GM23338 (cell line): ENCODE results near the gene TOP2A. TPM values are rescaled to one million over a fixed set of nuclear protein-coding genes. Genes with fewer than 3 reads are reported as not detected.

Experiments
- ATAC-seq: fragments of 200-7000 bp; cut with Tn5 transposase; 3 replicates; pipeline ENCODE4 v1.9.1; 2020
- DNase-seq: peaks from one replicate; pipeline ENCODE4 v3.0.0-alpha.2; 2015; ENCODE audit warnings: low spot score
- H2AFZ ChIP-seq: fragments of 200-600 bp; sonication (generic); 2 replicates; pipeline ENCODE4 v1.8.0; 2016; ENCODE audit warnings: antibody characterized with exemption, mild to moderate bottlenecking, moderate library complexity
- H3F3A ChIP-seq: fragments of 200-600 bp; sonication (generic); replicated peaks from 2 replicates; pipeline ENCODE4 v1.8.0; 2017; ENCODE audit warnings: antibody characterized with exemption, mixed run types, low read depth
- H3K27ac ChIP-seq: fragments of 200-600 bp; sonication (generic); 2 replicates; pipeline ENCODE4 v1.6.1; 2016; ENCODE audit warnings: low read depth
- H3K27me3 ChIP-seq: fragments of 200-600 bp; sonication (generic); 2 replicates; pipeline ENCODE4 v1.8.0; 2016; ENCODE audit warnings: mild to moderate bottlenecking, mixed run types, moderate library complexity; ENCODE audit not compliant: insufficient read depth
- H3K36me3 ChIP-seq: fragments of 200-600 bp; sonication (generic); 2 replicates; pipeline ENCODE4 v1.8.0; 2016; ENCODE audit warnings: mild to moderate bottlenecking; ENCODE audit not compliant: insufficient read depth
- H3K4me1 ChIP-seq: fragments of 200-600 bp; sonication (generic); 2 replicates; pipeline ENCODE4 v1.8.0; 2016; ENCODE audit warnings: mild to moderate bottlenecking, moderate library complexity; ENCODE audit not compliant: insufficient read depth
- H3K4me2 ChIP-seq: fragments of 200-600 bp; sonication (generic); 2 replicates; pipeline ENCODE4 v1.7.1; 2017; ENCODE audit warnings: mixed run types
- H3K4me3 ChIP-seq: fragments of 200-600 bp; sonication (generic); 2 replicates; pipeline ENCODE4 v1.6.1; 2016; ENCODE audit warnings: mixed run types
- H3K79me2 ChIP-seq: fragments of 200-600 bp; sonication (generic); replicated peaks from 2 replicates; pipeline ENCODE4 v1.8.0; 2017; ENCODE audit warnings: mild to moderate bottlenecking; ENCODE audit not compliant: insufficient read depth
- H3K9me2 ChIP-seq: fragments of 200-600 bp; sonication (generic); 2 replicates; pipeline ENCODE4 v1.8.0; 2017; ENCODE audit not compliant: insufficient read depth
- H4K20me1 ChIP-seq: fragments of 200-600 bp; sonication (generic); replicated peaks from 2 replicates; pipeline ENCODE4 v1.8.0; 2017; ENCODE audit warnings: mild to moderate bottlenecking; ENCODE audit not compliant: insufficient read depth
- H3K27ac Mint-ChIP-seq: 2 replicates; pipeline ENCODE4 v1.8.0; 2020; ENCODE audit warnings: inconsistent platforms, mild to moderate bottlenecking, moderate library complexity, mixed read lengths
- H3K27me3 Mint-ChIP-seq: 3 replicates; pipeline ENCODE4 v1.8.0; 2022; ENCODE audit warnings: low read depth, mild to moderate bottlenecking, moderate library complexity, mixed read lengths, inconsistent platforms; ENCODE audit not compliant: insufficient read depth, poor library complexity
- H3K36me3 Mint-ChIP-seq: 3 replicates; pipeline ENCODE4 v1.8.0; 2021; ENCODE audit warnings: low read depth, mild to moderate bottlenecking, inconsistent platforms, moderate library complexity, mixed read lengths
- H3K4me1 Mint-ChIP-seq: 3 replicates; pipeline ENCODE4 v1.8.0; 2020; ENCODE audit warnings: mild to moderate bottlenecking, inconsistent platforms, mixed read lengths
- H3K4me3 Mint-ChIP-seq: 3 replicates; pipeline ENCODE4 v1.8.0; 2021; ENCODE audit warnings: moderate library complexity, mild to moderate bottlenecking, inconsistent platforms, mixed read lengths
- H3K9me3 Mint-ChIP-seq: 3 replicates; pipeline ENCODE4 v1.8.0; 2020; ENCODE audit warnings: moderate library complexity, mild to moderate bottlenecking, inconsistent platforms, mixed read lengths
- CREB1 ChIP-seq: fragments of 250-450 bp; sonication (Bioruptor Pico); IDR thresholded peaks from 2 replicates; pipeline ENCODE4 v1.5.0; 2020; ENCODE audit warnings: low read depth, mild to moderate bottlenecking, moderate library complexity
- CTCF ChIP-seq, 2 experiments: fragments of 200-600 bp in 1 of 2; sonication (generic) in 1 of 2; conservative IDR thresholded peaks; 2 replicates each; pipeline versions ENCODE4 v1.5.1 to v1.6.1; 2016 to 2017; ENCODE audit warnings: antibody characterized with exemption in 2 of 2, low read depth in 2 of 2, mild to moderate bottlenecking in 2 of 2, moderate library complexity in 1 of 2
- ETS1 ChIP-seq: IDR thresholded peaks from 2 replicates; pipeline ENCODE4 v1.6.1; 2016; ENCODE audit warnings: antibody characterized with exemption
- EZH2 ChIP-seq: fragments of 200-600 bp; sonication (generic); IDR thresholded peaks from one replicate; pipeline ENCODE4 v1.8.0; 2017; ENCODE audit warnings: antibody characterized with exemption, mild to moderate bottlenecking, low read depth; ENCODE audit not compliant: unreplicated experiment
- EZH2phosphoT487 ChIP-seq: fragments of 200-600 bp; sonication (generic); IDR thresholded peaks from one replicate; pipeline ENCODE4 v1.8.1; 2018; ENCODE audit warnings: antibody characterized with exemption; ENCODE audit not compliant: unreplicated experiment
- JUNB ChIP-seq: IDR thresholded peaks from one replicate; pipeline ENCODE4 v1.6.1; 2016; ENCODE audit warnings: antibody characterized with exemption; ENCODE audit not compliant: unreplicated experiment
- NANOG ChIP-seq: IDR thresholded peaks from 2 replicates; pipeline ENCODE4 v1.6.1; 2016; ENCODE audit warnings: antibody characterized with exemption, borderline replicate concordance
- POLR2AphosphoS5 ChIP-seq: IDR thresholded peaks from 2 replicates; pipeline ENCODE4 v1.6.1; 2016; ENCODE audit warnings: antibody characterized with exemption, low read depth
- REST ChIP-seq: IDR thresholded peaks from one replicate; pipeline ENCODE4 v1.6.1; 2018; ENCODE audit warnings: antibody characterized with exemption; ENCODE audit not compliant: unreplicated experiment
- STAT1 ChIP-seq: IDR thresholded peaks from one replicate; pipeline ENCODE4 v1.6.1; 2016; ENCODE audit warnings: antibody characterized with exemption; ENCODE audit not compliant: unreplicated experiment
- ZNF462 ChIP-seq: fragments of 250-450 bp; sonication (Bioruptor Pico); IDR thresholded peaks from 2 replicates; pipeline ENCODE4 v1.5.0; 2020; ENCODE audit warnings: mild to moderate bottlenecking, moderate library complexity
- polyA plus RNA-seq: library from polyadenylated mRNA; unstranded; fragments of >200 nt; fragmentation: Nextera tagmentation; extraction: Ambion mirVana; gene quantifications from 2 replicates; pipeline ENCODE4 v1.2.1, GENCODE V29; 2016
- total RNA-seq: library from RNA; depleted of rRNA; stranded (reverse); fragments of >200 nt; shearing (Covaris generic); gene quantifications from 2 replicates; pipeline ENCODE4 v1.2.3, GENCODE V29; 2014

The TOP2A gene
- total and polyA plus RNA-seq, 2 experiments from 2014 or later = 263 to 442 TPM

GRCh38 chr17:40460604-40460967 lies 42.9 kb upstream of the TOP2A start (continued):
- TF ChIP-seq NANOG = no peak
- no peak for TF ChIP-seq EZH2phosphoT487
- no peak for TF ChIP-seq ETS1
- no peak for TF ChIP-seq POLR2AphosphoS5

- Mint-ChIP-seq H3K27ac (0 out of 2 replicates have a peak overlapping the region, but pooled peaks have one; percentile 34), H3K4me1 (peaks cover 56% of the 10 kb centered on the region), H3K4me3 (no peak overlapping the region), H3K27me3 (peaks cover 30% of the 10 kb centered on the region), H3K36me3 (peaks cover 24% of the 10 kb centered on the region), H3K9me3 (peaks cover 3% of the 10 kb centered on the region; the same call in 1 of the 3 replicates)
- Histone ChIP-seq H3K4me2 (no peak overlapping the region; the same call in 1 of the 2 replicates), H4K20me1 (no peaks in the 10 kb centered on the region), H3K9me2 (no peaks in the 10 kb centered on the region), H3K27ac (no peak overlapping the region), H3K36me3 (no peaks in the 10 kb centered on the region), H3K4me1 (peaks cover 36% of the 10 kb centered on the region), H3K4me3 (no peak overlapping the region), H3F3A (0 out of 2 replicates have a peak, but pooled peaks cover 6% of the 10 kb centered on the region), H3K79me2 (no peaks in the 10 kb centered on the region), H2AFZ (no peak overlapping the region), H3K27me3 (no peaks in the 10 kb centered on the region)
- ATAC-seq = no peak
- no peak for DNase-seq
- no peak for TF ChIP-seq CREB1 (CRISPR knock-in tag)
- no peak for TF ChIP-seq EZH2phosphoT487
- no peak for TF ChIP-seq EZH2
- no peak for TF ChIP-seq REST
- no peak for TF ChIP-seq CTCF (conservative IDR thresholded peaks at IDR 0.05; ENCODE audit: low read depth in 2 of 2)
- TF ChIP-seq JUNB = no peak
- TF ChIP-seq STAT1 = no peak
- TF ChIP-seq ZNF462 (CRISPR knock-in tag) = no peak
Measured at GRCh38 chr17:40459636-40460603, 42.2 kb upstream of the TOP2A start.
